IgD-negative memory B cell (primary cell): Measurements from ENCODE around the gene FGF3. TPM values are rescaled to one million over a fixed set of nuclear protein-coding genes. Genes with fewer than 3 reads are reported as not detected.

Experiments
- H3K27ac Mint-ChIP-seq, 3 donors: one replicate each; pipeline ENCODE4 v1.8.0; 2020 to 2022; ENCODE audit warnings: mild to moderate bottlenecking in 3 of 3, mixed read lengths in 3 of 3, moderate library complexity in 1 of 3
- H3K27me3 Mint-ChIP-seq: one replicate; pipeline ENCODE4 v1.8.0; 2021; ENCODE audit warnings: mixed read lengths
- H3K36me3 Mint-ChIP-seq: one replicate; pipeline ENCODE4 v1.8.0; 2020; ENCODE audit warnings: mild to moderate bottlenecking, mixed read lengths
- H3K4me1 Mint-ChIP-seq, 3 donors: one replicate each; pipeline ENCODE4 v1.8.0; 2020 to 2022; ENCODE audit warnings: mixed read lengths in 3 of 3, mild to moderate bottlenecking in 1 of 3
- H3K4me3 Mint-ChIP-seq, 4 donors: one replicate each; pipeline ENCODE4 v1.8.0; 2020 to 2022; ENCODE audit warnings: mild to moderate bottlenecking in 4 of 4, mixed read lengths in 4 of 4, moderate library complexity in 3 of 4
- H3K9me3 Mint-ChIP-seq, 3 donors: one replicate each; pipeline ENCODE4 v1.8.0; 2020 to 2021; ENCODE audit warnings: mixed read lengths in 3 of 3, mild to moderate bottlenecking in 1 of 3
- polyA plus RNA-seq: library from polyadenylated mRNA; unstranded; fragments of 300-500 nt; fragmentation: Illumina TruSeq; gene quantifications from one replicate; pipeline ENCODE4 v1.2.3, GENCODE V29; 2021

Gene FGF3
- polyA plus RNA-seq = not detected

GRCh38 chr11:69818603-69819441 is at the start of gene FGF3:
Gene FGF3 (minus strand): TSS chr11:69819416. CDS start chr11:69818933, 483 bp downstream.
- peaks cover 23% of the 10 kb centered on the region for H3K27me3 Mint-ChIP-seq
- H3K4me3 Mint-ChIP-seq = no peak within 1 kb of the TSS
- no peaks in the 10 kb centered on the region for H3K4me1 Mint-ChIP-seq
- peaks cover 1% of the 10 kb centered on the region for H3K36me3 Mint-ChIP-seq
- peak within 1 kb of the TSS in 1 of 3 donors; percentile 39 for H3K27ac Mint-ChIP-seq
- no peaks in the 10 kb centered on the region for H3K9me3 Mint-ChIP-seq

GRCh38 chr11:69868871-69869270 is 49.7 kb upstream of the FGF3 start:
- H3K36me3 Mint-ChIP-seq = peaks cover 3% of the 10 kb centered on the region
- H3K9me3 Mint-ChIP-seq = peaks cover 0 to 3% (median 0%) of the 10 kb centered on the region in 3 donors
- no peak overlapping the region for H3K27ac Mint-ChIP-seq
- H3K4me1 Mint-ChIP-seq = no peaks in the 10 kb centered on the region
- peaks cover 5% of the 10 kb centered on the region for H3K27me3 Mint-ChIP-seq
- no peak overlapping the region for H3K4me3 Mint-ChIP-seq

- Mint-ChIP-seq H3K4me3 (no peak overlapping the region), H3K4me1 (no peaks in the 10 kb centered on the region), H3K9me3 (peaks cover 0 to 3% (median 0%) of the 10 kb centered on the region in 3 donors), H3K27me3 (peaks cover 7% of the 10 kb centered on the region), H3K36me3 (peaks cover 3% of the 10 kb centered on the region), H3K27ac (no peak overlapping the region)
Measured at GRCh38 chr11:69868006-69868810, 49.0 kb upstream of the FGF3 start.

DNA sequence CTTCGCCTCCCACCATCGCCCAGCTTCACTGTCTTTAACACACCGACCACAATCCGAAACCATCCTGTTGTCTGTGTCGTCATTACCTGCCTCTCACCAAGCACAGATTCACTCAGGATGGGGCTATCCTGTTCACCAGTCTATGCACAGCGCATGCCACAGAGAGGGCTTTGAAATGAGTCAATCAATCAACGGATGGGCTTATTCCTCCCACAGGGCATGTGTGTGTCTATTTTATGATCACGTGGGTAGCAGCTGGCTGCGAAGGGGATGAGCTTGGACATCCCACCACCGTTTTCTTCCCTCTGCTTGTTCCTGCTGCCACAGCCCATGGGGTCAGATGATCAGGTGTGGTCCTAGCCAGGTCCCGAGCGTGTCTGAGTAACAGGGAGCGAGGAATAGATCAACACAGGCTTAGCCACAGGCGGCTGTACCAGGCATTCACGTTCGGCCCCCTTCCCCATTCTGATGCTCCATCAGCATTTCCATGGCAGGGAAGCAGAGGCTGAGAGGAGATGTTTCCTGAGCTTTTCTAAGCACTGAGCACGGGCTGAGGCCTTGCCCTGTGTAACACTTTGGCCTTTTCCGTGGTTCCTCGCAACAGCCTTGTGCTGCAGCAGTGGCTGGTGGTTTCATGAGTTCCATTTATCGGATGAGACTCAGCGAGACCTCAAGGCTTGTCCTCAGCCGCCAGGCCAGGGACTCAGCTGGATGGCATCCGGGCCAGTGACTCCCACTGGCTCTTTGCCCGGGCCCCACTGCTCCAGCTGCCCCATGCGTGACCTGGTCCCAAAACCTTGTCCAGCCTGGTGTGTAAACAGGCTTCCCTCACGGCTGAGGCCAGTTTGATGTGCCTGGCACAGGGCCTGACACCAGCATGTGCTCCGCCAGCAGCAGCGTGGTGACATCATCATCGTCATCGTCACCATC is 48.1 kb upstream of the FGF3 start:
- no peaks in the 10 kb centered on the region for H3K4me1 Mint-ChIP-seq
- H3K27me3 Mint-ChIP-seq = peaks cover 8% of the 10 kb centered on the region
- H3K9me3 Mint-ChIP-seq = peaks cover 0 to 3% (median 0%) of the 10 kb centered on the region in 3 donors
- no peaks in the 10 kb centered on the region for H3K36me3 Mint-ChIP-seq
- H3K4me3 Mint-ChIP-seq = no peak overlapping the region
- no peak overlapping the region for H3K27ac Mint-ChIP-seq

DNA sequence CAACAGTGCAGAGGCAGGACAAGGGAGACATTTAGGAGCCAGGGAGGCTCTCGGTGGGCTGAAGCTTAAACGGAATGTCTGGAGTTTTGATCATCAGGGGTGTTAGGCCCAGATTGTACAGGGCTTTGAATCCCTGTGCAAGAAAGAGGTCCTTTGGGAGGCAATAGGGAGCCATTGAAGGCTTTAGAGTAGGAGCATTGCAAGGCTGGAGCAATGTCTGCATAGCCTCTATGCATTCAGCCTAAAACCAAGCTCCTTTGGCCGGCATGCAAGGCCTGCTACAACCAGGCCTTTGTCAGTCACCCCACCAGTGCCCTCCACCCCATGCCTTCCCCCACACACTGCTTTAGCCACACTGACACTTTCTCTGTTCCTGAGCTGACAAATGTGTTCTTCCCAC is 47.4 kb upstream of the FGF3 start:
- no peaks in the 10 kb centered on the region for H3K36me3 Mint-ChIP-seq
- no peaks in the 10 kb centered on the region for H3K4me1 Mint-ChIP-seq
- no peak overlapping the region for H3K27ac Mint-ChIP-seq
- H3K9me3 Mint-ChIP-seq = peaks cover 0 to 3% (median 0%) of the 10 kb centered on the region in 3 donors
- no peak overlapping the region for H3K4me3 Mint-ChIP-seq
- peaks cover 9% of the 10 kb centered on the region for H3K27me3 Mint-ChIP-seq

- H3K27ac Mint-ChIP-seq = peak overlapping the region in 1 of 3 donors; percentile 19
- no peaks in the 10 kb centered on the region for H3K36me3 Mint-ChIP-seq
- H3K4me1 Mint-ChIP-seq = no peaks in the 10 kb centered on the region
- H3K4me3 Mint-ChIP-seq = no peak overlapping the region
- H3K27me3 Mint-ChIP-seq = peaks cover 9% of the 10 kb centered on the region
- peaks cover 0 to 3% (median 0%) of the 10 kb centered on the region in 3 donors for H3K9me3 Mint-ChIP-seq
Measured at GRCh38 chr11:69865707-69866106, 46.5 kb upstream of the FGF3 start.

DNA sequence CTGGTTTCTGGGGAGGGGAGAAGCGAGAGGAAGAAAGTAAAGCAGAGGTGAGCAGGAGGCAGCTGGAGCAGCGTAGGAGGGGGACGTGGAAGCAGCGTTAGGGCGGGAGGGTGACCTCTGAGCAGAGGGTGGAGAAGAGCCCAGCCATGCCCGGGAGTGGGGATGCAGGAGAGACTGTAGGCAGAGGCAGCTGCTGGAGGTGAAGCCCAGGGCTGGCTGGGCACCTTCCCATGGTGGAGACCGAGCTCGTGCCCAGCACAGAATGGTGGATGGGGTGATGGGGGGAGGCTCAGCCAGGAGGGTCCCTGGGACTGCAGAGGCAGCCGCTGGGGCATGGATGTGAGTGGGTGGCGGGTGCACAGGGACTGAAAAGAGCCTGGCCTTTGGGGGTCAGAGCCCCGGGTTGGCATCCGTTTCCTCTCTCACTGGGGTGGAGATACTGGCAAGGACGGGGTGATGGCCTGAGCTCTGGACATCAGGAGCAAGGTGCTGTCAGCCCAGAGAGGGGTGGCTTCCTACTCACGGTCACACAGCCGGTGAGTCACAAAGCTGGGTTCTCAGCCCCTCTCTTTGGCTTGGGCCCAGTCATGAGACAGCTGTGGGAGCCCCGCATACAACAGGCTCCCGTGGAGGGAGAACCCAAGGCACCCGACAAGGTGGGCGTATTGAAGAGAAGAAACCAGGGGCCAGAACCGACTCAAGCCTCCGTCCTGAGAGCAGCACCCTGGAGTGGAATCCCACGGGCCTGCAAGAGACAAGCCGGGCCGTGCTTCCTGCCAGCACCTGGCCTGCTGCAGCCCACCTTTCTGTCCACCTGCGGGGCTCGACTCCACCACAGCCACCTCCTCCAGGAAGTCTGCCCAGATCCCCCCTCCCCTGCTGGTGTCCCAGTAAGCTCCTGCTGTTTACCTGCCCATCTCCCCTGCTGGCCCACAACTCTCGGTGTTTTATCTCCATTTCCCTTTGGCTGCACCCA is 45.8 kb upstream of the FGF3 start:
- Mint-ChIP-seq H3K9me3 (peaks cover 0 to 3% (median 0%) of the 10 kb centered on the region in 3 donors), H3K4me3 (no peak overlapping the region), H3K4me1 (no peaks in the 10 kb centered on the region), H3K27ac (peak overlapping the region in 1 of 3 donors; percentile 19), H3K27me3 (peaks cover 9% of the 10 kb centered on the region), H3K36me3 (no peaks in the 10 kb centered on the region)

GRCh38 chr11:69863544-69864200 is 44.5 kb upstream of the FGF3 start:
- Mint-ChIP-seq H3K27me3 (peaks cover 6% of the 10 kb centered on the region), H3K9me3 (no peaks in the 10 kb centered on the region), H3K27ac (no peak overlapping the region), H3K4me1 (no peaks in the 10 kb centered on the region), H3K4me3 (no peak overlapping the region), H3K36me3 (no peaks in the 10 kb centered on the region)

DNA sequence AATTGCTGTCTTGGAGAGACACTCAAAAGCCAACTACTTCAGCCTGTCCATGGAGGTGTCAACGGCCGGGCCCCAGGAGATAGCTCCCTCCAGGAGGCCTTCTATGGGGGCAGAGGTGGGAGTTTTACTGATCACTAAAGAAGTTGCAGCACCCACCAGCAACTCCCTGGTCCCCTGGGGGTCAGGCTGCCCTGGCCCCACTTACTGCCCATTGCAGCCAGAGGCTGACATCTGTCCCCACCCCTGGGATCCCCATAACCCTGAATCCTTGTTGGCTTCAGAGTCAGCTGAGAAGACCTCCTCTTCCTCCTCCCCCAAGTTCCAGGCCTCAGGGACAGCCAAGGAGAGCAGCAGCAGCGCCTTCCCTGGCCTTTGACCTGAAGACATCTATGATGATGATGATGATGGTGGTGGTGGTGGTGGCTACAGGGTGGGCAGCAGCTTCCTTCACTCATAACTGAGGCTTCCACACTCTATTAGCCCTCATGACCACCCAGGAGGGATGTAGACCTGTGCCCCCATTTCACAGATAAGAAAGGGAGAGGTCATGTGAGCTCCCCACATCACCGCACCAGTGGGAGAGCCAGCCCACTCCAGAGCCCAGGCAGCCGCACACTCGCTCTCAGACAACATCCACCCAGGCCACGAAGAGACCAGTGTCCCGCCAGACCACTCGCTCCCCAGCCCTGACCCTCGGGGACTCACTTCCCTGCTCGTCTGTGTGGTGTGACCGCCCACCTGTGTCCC is 43.8 kb upstream of the FGF3 start:
- Mint-ChIP-seq H3K27ac (no peak overlapping the region), H3K4me3 (no peak overlapping the region), H3K4me1 (no peaks in the 10 kb centered on the region), H3K36me3 (no peaks in the 10 kb centered on the region), H3K27me3 (peaks cover 6% of the 10 kb centered on the region), H3K9me3 (peaks cover 0 to 1% (median 0%) of the 10 kb centered on the region in 3 donors)

DNA sequence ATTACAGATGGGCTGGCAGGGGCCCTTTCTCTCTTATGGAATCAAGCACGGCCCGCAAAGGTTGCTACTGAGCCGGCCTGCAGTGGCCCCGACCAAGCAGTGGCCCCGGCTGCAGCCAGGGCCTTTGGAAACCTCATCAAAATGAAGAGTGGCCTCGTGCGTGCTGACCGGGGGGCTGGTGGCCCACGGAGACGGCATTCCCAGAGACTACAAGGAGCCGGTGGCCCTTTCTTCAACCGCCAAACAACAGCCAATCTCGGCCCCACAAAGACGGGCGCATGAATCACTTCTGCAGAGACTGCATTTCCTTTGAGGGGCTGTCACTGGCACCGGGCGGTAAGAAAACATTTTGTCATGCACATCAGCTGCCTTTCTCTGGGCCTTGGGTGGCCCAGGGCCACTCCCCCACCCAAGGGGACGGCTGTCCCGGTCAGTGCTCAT is 43.1 kb upstream of the FGF3 start:
- no peak overlapping the region for H3K27ac Mint-ChIP-seq
- peaks cover 0 to 5% (median 2%) of the 10 kb centered on the region in 3 donors for H3K9me3 Mint-ChIP-seq
- H3K27me3 Mint-ChIP-seq = peaks cover 6% of the 10 kb centered on the region
- H3K4me1 Mint-ChIP-seq = peaks cover 0 to 2% (median under 1%) of the 10 kb centered on the region in 3 donors
- no peaks in the 10 kb centered on the region for H3K36me3 Mint-ChIP-seq
- no peak overlapping the region for H3K4me3 Mint-ChIP-seq

DNA sequence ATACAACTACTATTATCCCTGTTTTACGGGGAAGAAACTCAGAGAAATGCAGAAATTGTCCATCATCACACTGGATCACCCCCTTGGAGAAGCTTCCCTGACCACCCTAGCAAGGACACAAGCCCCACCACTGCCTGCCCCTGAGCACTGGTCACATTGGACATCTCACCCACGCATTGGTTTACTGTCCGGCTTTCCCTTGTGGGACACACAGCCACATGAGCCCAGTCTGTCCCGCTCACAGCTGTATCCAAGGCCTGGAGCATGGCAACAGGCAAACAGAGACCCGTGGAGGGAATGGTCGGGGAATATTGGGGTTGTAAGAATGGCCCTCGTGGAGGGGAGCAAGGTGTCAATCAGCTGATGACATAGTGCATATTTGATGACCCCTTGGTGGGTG is 42.7 kb upstream of the FGF3 start:
- Mint-ChIP-seq H3K9me3 (peaks cover 0 to 8% (median 3%) of the 10 kb centered on the region in 3 donors), H3K27ac (no peak overlapping the region), H3K4me3 (peak overlapping the region in 1 of 4 donors; percentile 60), H3K36me3 (no peaks in the 10 kb centered on the region), H3K27me3 (peaks cover 8% of the 10 kb centered on the region), H3K4me1 (peaks cover 0 to 3% (median 1%) of the 10 kb centered on the region in 3 donors)

GRCh38 chr11:69860796-69861445 is 41.7 kb upstream of the FGF3 start:
- H3K36me3 Mint-ChIP-seq = no peaks in the 10 kb centered on the region
- peaks cover 0 to 10% (median 6%) of the 10 kb centered on the region in 3 donors for H3K9me3 Mint-ChIP-seq
- peaks cover 8% of the 10 kb centered on the region for H3K27me3 Mint-ChIP-seq
- no peak overlapping the region for H3K4me3 Mint-ChIP-seq
- H3K4me1 Mint-ChIP-seq = peaks cover 0 to 3% (median 1%) of the 10 kb centered on the region in 3 donors
- H3K27ac Mint-ChIP-seq = no peak overlapping the region
